Fibroblast of peridontal ligament (primary cell): ENCODE data around the gene LRP5.
"Not testable (repeated sequence)": the region's sequence is repeated elsewhere in the genome, so short reads cannot be mapped to it uniquely, and the experiment has no call there.

ENCODE experiments used
- DNase-seq: peaks from one replicate; pipeline ENCODE4 v3.0.0-alpha.2; 2010; ENCODE audit errors: extremely low read depth

The LRP5 gene

GRCh38 chr11:68392822-68393221 lies 80.4 kb downstream of the LRP5 start:
- no peak for DNase-seq

GRCh38 chr11:68396516-68396915 lies 84.1 kb downstream of the LRP5 start:
- DNase-seq: no peak

GRCh38 chr11:68397256-68397655 lies 84.9 kb downstream of the LRP5 start:
- DNase-seq: no peak

GRCh38 chr11:68398995-68399851 lies 86.8 kb downstream of the LRP5 start:
- DNase-seq: no peak

- DNase-seq: no peak
Observed at GRCh38 chr11:68399916-68400315, 87.5 kb downstream of the LRP5 start.

- not testable (repeated sequence) for DNase-seq
Observed at GRCh38 chr11:68400584-68400983, 88.2 kb downstream of the LRP5 start.

GRCh38 chr11:68401856-68402255 lies 89.5 kb downstream of the LRP5 start:
- DNase-seq: no peak

- no peak for DNase-seq
Observed at GRCh38 chr11:68402355-68403031, 90.1 kb downstream of the LRP5 start.

- DNase-seq: no peak
Observed at GRCh38 chr11:68403424-68403823, 91.0 kb downstream of the LRP5 start.

- DNase-seq: no peak
Observed at GRCh38 chr11:68403831-68404230, 91.4 kb downstream of the LRP5 start.

GRCh38 chr11:68406324-68407313 lies 94.2 kb downstream of the LRP5 start:
- DNase-seq: no peak

GRCh38 chr11:68408512-68408911 lies 96.1 kb downstream of the LRP5 start:
- no peak for DNase-seq

GRCh38 chr11:68409748-68410344 lies 97.5 kb downstream of the LRP5 start:
- DNase-seq: no peak

- no peak for DNase-seq
Observed at GRCh38 chr11:68411501-68411991, 99.2 kb downstream of the LRP5 start.

GRCh38 chr11:68412593-68413475 lies 100.4 kb downstream of the LRP5 start:
- DNase-seq: no peak

GRCh38 chr11:68413591-68413999 lies 101.2 kb downstream of the LRP5 start:
- DNase-seq: no peak

GRCh38 chr11:68414496-68415221 lies 102.3 kb downstream of the LRP5 start:
- DNase-seq: no peak

- DNase-seq: no peak
Observed at GRCh38 chr11:68416070-68416578, 103.7 kb downstream of the LRP5 start.

- no peak for DNase-seq
Observed at GRCh38 chr11:68418648-68419047, 106.3 kb downstream of the LRP5 start.
